Germinal center (tissue), 1 donor: ENCODE data around the gene FNDC10.
"Not testable (repeated sequence)": the region's sequence is repeated elsewhere in the genome, so short reads cannot be mapped to it uniquely, and the experiment has no call there.

ENCODE experiments used
- DNase-seq: peaks from one replicate; pipeline ENCODE4 v3.0.0; 2012; ENCODE audit warnings: mixed read lengths, low spot score

FNDC10 gene

DNA sequence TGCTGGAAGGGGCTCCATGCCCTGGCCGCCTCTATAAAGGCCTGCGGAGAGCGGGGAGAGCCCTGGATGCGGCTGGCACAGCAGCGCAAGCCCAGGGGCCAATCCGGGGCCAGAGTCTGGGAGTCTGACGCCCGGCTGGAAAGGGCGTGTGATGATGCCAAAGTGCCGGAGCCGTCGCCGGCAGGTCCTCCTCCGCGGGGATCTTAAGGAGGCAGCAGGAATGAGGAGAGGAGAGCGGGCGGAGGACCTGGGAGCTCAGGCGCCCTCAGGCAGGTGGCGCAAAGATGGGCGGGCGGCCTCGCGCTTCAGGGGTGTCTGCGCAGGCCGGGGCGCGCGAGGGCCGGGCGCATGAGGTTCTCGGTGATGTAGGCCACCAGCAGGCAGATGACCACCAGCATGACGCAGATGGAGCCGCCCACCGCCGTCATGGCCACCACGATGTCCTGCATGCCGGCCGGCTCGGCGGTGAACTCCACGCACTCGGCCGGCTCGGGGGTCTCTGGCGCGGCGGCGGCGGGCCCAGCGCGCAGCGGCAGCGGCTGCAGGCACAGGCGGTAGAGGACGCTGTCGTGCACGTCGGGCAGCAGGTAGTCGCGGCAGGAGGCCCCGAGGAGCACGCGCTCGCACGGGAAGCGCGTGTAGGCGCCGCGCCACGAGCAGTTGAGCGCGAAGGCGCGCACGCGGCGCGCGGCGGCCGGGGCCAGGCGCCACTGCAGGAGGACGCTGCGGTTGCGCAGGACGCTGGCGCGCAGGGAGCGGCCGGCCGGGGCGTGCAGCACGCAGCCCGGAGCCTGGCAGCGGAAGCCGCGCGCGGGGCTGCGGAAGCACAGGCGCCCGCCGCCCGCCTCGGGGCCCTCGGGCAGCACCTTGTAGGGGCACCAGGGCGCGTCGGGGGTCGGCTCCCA, 653 bp downstream of the FNDC10 start:
- DNase-seq = peak; percentile 56

DNA sequence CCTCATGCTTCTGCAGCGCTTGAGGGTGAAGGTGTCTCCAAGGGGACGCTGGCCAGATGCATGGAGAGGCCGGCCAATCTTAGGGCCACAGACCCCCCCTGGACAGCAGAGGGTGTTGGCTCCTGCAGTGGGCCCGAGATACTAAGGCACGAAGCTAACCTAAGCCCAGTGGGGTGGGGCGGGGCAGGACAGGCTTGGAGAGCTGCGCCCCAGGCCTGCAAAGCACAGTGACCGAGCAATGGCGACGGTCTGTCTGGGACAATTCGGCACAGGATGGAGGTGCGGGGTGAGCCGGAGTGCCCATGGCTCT, 1.3 kb downstream of the FNDC10 start:
- no peak for DNase-seq

DNA sequence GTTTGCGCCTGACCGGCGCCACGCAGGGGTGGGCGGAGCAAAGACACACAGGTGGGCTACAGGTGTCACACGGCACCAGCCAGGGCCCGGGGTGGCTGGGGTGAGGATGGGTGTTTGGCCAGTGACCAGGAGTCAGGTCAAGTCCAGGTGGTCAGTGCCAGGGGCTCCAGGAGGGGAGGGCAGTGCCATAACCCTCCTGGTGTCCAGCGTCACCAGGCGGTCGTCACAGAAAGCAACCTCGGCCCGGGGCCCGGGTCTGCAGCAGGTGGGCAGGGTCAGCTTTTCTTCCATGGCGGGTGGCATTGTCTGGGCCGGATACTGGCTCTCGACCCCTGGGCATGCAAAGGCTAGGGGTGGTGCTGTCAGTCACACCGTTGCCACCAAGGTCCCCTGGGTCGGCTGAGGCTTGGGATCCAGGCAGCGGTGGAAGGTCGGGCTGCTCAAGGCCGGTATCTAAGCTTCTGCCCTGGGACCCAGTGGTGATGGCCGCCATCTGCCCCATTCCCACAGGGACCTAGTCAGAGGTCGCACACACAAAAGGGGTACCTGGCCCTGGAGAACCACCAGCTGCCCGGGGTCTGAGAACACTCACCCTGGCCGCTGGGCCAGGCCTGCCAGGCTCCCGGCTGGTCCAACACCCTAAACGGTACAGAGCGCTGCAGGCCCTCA, 1.8 kb downstream of the FNDC10 start:
- DNase-seq = no peak

DNA sequence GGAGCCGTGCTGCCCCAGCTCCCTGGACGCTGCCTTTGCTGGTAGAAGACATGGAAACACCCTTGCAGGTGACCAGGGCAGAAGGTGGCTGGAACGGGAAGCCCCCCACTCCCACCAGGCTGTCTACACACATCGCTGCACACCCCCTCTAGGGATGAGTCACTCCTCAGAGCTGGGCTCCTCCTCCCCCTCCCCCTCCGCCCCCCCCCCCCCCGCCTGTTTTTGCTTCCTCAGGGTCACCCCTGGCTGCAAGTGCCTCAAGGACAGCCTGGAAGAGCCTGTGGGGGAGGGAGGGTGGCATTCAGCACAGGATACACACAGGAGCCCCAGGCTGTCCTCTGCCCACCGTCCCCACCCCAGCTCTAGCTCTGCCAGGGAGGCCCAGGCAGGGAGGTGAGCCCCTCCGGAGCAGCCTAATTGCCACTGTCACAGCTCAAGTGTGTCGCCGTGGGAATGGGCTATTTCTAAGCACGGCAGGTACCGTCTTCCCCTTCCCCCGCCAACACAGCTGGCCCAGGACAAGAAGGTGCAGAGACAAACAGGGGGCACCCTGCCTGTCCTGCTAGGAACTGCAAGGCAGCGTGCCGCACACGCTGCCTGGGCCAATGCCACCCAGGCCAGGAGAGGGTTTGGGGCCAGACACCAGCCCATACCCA, 2.5 kb downstream of the FNDC10 start:
- DNase-seq = peak; percentile 54

DNA sequence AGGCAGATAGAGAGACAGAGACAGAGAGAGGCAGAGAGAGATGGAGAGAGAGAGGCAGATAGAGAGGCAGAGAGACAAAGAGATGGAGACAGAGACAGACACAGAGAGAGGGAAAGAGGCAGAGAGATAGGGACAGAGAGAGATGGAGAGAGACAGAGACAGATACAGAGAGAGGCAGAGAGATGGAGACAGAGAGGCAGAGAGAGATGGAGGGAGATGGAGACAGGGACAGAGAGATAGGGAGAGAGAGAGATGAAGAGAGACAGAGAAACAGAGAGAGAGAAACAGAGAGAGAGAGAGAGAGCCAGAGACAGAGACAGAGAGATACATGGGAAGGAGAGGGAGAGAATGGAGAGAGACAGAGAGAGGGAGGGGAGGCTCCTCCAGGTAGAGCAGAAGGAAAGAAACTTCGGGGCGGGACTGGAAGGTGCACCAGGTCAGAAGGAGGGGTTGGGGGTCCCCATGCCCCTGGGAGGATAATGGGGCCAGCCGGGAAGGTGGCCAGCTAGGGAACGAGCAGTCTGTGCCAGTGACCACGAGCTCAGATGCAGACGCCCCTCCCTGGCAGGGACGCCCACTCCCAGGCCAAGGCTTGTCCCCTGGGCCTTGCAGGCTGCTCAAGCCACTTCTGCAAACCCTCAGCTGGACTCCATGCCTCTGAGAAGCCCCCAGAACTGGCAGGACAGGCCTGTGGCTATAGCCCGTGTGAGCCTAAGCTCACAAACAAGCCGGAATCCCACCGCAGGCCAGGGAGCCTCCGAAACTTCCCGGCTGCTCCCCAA, 3.3 kb downstream of the FNDC10 start:
- DNase-seq = no peak

DNA sequence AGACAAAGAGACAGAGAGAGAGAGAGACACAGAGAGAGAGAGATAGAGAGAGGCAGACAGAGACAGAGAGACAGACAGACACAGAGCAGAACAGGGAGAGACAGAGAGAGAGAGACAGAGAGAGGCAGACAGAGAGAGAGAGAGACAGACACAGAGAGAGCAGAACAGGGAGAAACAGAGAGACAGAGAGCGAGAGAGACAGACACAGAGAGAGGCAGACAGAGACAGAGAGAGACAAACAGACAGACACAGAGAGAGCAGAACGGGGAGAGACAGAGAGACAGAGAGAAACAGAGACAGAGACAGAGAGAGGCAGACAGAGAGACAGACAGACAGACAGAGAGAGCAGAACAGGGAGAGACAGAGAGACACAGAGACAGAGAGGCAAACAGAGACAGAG, 4.6 kb downstream of the FNDC10 start:
- DNase-seq = not testable (repeated sequence)

DNA sequence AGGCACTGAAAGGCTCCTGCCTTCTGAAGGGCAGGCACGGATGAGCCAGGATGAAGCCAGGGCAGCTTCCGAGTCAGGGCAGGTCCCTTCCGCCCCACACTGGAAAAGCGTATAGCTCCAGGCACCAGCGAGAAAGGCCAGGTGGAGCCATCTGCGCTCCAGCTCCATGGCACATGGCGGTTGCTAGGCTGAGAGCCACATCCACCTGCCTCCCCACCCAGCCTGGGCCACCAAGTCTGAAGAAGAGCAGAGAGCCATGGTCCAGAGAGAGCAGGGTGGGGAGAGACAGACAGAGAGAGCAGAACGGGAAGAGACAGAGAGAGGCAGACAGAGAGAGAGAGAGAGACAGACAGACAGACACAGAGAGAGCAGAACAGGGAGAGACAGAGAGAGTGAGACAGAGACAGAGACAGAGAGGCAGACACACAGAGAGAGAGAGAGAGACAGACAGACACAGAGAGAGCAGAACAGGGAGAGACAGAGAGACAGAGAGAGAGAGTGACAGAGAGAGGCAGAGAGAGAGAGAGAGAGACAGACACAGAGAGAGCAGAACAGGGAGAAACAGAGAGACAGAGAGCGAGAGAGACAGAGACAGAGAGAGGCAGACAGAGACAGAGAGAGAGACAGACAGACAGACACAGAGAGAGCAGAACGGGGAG, 5.2 kb downstream of the FNDC10 start:
- no peak for DNase-seq

DNA sequence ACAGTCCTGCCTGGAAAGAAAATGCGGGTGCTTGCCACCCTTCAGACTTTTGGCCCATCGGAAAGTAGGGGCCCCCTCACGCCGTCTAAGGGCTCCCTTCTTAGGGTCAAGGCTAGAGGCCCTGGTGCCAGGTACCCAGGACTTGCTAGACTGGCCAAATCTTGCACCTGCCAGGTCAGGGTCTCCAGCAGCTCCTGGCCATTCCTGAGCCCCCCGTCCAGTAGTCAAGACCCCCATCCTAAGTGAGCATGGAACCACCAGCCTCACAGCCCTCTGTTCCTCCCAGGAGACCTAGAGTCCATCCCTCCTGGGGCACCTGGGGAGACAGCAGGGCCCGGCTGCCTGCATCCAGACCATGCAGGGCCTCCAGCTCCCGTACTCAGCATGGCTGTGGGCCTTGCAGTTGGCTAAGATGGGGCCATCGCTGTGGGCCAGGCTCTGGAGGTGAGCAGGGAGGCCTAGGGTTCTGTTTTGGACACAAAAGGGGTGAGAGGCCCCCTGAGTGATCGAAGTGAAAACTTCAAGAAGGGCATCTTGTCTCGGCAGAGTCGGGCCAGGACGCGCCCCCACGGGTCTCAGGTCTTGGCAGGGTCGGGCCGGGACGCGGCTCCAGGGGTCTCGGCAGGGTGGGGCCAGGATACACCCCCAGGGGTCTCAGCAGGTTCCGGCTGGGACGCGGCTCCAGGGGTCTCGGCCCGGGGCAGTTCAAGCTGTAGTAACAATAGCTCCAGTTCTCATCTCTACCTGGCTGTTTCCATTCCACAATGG, 5.9 kb downstream of the FNDC10 start:
- DNase-seq = no peak

DNA sequence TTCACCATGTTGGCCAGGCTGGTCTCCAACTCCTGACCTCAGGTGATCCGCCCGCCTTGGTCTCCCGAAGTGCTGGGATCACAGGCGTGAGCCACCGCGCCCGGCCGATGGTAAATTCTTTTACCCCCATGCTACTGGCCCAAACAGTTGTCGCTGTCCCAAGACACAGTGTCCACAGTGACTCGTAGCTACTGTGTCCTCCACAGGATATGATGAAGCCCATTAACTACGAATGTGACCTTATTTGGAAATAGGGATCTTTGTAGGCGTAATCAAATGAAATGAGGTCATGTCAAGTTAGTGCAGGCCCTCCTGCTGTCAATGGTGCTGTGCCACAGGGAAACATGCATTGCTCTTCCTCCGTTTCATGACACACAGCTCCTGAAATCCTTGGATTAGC, 8.5 kb downstream of the FNDC10 start:
- no peak for DNase-seq

DNA sequence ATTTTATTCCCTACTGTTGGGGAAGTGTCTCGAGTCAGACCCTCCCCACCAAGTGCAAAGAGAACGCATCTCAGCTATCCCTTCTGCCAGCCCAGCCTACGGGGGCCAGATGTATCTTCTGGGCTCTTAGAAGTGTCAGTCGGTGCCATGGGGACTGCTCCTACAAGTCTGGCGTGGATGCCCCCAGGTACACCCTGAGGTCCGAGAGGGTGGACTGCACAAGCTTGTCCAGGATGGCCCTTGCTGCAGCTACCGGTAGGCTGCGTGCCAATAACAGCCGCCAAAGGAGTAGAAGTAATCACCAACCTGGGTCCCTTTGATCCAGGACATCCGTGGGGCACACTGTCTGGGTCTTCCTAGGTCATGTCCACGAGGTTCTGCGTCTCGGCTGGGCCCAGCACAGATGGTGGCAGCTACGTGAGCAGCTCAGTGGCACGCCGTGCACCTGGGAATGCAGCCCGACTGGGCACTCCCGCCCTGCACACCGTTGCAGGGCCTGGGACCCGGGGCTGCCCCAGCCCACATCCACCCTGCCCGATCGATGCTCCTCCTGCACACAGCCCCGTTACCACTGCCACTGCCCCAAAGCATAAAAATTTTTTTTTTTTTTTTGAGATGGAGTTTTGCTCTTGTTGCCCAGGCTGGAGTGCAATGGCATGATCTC, 16.5 kb downstream of the FNDC10 start:
- no peak for DNase-seq

DNA sequence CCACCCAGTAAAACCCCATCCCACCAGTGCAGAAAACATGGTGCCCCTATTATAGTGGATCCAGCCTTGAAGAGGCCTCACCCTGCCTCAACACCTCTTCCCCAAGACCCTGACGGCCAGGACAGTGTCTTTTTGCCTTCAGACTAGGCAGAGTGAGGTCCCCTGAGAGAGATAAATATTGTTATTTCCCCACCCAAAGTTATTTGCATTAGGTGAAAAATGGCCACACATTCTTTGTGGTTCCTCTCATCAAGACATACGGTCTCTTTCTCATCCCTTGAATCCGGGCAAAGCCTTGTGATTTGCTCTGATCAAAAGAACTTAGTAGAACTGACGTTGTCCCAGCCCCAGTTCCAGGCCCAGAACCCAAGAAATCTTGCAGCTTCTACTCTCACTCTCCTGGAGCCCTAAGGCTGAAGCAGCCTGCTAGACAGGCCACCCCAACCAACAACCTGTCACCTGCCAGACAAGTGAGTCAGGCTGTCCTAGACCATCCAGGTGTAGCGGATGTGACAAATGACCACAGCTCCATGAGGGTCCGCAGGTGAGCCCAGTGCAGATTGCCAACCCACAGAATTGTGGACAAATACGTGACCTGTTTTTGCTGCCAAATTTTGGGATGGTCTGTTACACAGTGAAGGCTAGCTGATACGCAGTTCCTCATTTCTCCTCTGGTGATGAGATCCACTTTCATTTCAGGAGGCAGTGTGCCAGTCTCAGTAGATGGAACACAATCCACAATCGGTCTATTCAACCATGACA, 17.2 kb downstream of the FNDC10 start:
- DNase-seq = no peak

DNA sequence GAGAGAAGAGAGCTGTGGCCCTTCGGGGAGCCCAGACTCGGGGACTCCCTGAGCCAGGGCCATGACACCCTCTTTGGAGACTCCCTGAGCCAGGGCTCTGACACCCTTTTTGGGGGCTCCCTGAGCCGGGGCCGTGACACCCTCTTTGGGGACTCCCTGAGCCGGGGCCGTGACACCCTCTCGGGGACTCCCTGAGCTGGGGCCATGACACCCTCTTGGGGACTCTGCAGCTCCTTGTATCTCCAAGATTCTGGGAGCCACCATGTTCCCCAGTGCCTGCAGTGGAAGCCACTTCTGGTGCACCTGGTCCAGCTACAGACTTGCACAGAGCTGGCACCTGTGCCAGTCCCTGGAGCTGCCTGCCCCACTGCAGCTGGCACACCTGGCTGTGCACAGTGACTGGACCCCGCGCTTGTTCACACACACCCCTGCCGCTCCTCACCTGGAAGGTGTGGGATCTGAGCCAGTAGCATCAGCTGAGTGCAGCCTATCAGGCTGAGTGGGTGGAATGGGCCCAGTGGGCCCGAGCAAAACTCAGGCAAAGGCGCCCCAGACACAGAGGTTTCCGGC, 21.5 kb downstream of the FNDC10 start:
- DNase-seq = no peak

DNA sequence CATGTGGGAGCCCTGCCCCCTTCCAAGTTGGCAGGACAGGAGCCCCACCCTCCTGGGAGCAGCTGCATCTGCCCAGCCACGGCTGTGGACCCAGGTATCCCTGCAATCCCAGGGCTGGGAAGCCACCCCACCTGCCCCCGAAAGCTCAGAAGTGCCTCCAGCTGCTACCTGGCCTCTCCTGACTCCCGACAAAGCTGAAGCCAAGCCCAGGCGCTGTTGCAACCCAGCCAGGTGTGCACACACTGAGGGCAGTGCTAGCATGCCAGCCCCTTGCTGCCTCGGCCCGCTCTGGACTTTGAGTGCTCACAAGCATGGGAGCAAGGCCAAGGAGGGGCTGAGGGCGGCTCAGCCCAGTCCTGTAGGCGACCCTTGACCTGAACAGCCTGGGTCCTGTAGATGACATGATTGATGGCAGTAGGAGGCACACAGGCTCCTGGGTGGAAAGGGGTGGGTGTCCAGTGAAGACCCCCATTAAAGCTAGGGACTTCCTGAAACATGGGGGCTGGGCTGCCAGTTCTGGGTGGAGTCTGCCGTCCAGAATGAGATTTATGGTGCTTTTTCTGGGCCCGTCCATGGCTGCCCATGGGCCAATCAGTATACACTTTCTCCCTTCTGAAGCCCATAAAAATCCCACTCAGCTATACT, 22.4 kb downstream of the FNDC10 start:
- DNase-seq = no peak

DNA sequence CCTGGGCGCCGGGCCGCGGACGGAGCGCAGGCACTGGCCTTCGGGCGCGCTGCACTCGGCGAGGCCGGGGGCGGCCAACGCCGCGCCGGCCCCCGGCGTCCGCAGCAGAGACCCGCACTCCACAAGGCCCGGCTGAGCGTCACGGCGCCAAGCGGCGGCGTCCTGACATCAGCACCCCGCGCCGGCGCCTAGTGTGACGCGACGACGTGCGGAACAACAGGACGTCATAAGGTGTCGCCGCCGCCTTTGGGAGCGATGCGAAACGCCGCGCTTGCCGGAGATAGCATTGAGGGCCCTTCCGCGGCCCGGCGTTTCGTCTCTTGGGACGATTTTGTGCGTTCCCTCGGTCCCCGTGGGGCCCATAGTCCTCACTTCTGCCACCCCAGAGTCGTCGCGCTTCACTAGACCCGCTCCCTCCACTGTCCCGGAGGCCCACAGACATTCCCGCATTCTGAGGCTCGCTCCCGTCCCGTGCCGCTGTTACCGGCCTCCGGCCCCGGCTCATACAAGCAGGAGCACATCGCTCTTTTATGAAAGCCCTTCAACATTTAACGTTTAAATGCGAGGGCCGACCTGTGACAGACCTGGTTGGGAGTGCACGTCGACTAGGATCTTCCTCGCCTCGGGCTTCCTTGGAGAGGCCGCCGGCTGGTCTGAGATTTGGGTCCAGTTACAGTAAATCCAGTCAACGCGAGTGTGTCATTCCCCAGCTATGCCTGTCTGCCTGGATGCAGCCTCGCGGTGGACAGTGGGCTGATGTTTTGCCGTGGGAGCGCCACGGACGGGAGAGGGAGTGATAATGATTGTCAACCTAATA, 25.0 kb downstream of the FNDC10 start, which contains the start of gene SSU72:
Gene SSU72, minus strand, starts transcription at position 143 of the 817 bp plus-strand sequence. CDS start 306 bp downstream, outside the sequence.
- DNase-seq = peak; percentile 93

DNA sequence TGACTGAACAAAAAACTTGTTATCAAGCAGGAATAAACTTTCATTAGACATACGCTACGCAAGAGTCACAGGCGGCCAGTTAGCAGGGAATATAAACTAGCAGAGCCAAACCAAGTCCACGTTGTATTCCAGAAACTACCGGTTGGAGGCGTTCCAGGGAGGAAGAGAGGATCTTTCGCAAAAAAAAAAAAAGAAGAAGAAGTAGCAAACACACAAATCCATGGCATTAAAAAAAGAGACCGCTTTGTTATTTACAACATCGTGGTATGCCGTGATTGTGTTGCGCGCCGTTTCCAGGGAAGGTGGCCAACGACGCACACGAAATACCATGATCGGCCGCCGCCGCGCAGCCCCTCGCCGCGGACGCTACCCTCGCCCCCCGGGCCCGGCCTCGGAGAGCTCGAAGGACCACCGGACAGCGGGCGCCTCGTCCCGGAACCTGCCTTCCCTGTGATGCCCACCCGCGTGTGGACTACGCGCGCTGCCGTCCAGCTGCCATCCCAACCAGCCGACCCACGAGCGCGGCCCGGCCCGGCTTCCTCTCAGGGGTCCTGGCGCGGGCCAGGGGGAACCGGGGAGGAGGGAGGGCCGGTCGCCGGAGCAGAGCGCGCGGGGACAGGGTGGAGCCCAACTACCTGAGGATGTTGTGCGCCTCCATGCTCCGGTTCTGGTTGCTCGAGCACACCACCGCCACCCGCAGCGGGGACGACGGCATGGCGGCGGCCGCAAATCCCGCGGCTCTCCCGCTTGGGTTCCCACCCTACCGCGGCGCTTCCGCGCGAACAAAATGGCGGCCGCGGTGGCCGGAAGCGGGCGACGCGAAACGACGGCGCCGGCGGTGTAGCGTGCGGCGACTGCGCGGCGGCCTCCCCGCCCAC, 25.9 kb downstream of the FNDC10 start:
- DNase-seq = peak; percentile 84

DNA sequence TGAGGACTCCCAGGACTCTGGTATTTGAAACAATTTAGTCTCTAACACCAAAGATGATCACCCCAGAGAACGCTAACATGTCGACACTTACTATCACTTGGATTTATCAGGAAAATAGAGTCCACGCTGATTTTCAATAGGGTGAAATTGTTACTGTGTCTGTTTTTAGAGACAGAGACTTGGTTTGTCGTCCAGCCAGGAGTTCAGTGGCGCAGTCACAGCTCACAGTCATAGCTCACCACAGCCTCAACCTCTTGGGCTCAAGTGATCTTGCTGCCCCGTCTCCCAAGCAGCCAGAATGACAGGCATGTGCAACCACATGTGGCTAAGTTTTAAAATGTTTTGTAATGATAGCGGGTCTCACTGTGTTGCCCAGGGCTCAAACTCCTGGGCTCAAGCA, 30.6 kb downstream of the FNDC10 start:
- no peak for DNase-seq

DNA sequence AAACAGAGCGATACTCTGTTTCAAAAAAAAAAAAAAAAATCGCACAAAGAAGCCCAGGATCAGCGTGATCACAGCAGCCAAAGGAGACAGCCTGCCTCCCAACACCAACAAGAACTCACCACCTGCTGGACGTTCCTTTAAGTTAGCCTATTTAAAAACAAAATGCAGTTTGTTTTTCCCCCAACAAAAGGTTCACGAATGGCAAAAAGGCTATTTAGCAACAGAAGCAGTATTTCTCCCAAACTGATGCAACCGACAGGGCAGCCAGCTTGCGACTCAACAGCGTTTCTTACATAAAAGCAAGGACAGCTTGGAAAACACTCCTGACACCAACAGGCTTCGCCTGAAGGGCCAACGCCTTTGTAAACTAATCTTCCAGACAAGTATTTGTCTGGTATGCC, 32.0 kb downstream of the FNDC10 start:
- DNase-seq = no peak
